ENCODE results near the gene TRIM61.
"Not testable (repeated sequence)": the region's sequence is repeated elsewhere in the genome, so short reads cannot be mapped to it uniquely, and the experiment has no call there.

The TRIM61 gene

GRCh38 chr4:164977243-164978164 lies at the start of gene TRIM61:
Gene TRIM61 (minus strand): TSS chr4:164977657. CDS start chr4:164970002, 7,655 bp downstream.
- DNase-seq = no peak

GRCh38 chr4:165025782-165026181 lies 48.3 kb upstream of the TRIM61 start:
- DNase-seq = not testable (repeated sequence)

- DNase-seq = not testable (repeated sequence)
Measured at GRCh38 chr4:165019995-165020394, 42.5 kb upstream of the TRIM61 start.

GRCh38 chr4:165016971-165017370 lies 39.5 kb upstream of the TRIM61 start:
- no peak for DNase-seq

GRCh38 chr4:165013691-165014090 lies 36.2 kb upstream of the TRIM61 start:
- DNase-seq = no peak

GRCh38 chr4:165011403-165011802 lies 33.9 kb upstream of the TRIM61 start:
- no peak for DNase-seq

GRCh38 chr4:165010991-165011390 lies 33.5 kb upstream of the TRIM61 start:
- no peak for DNase-seq

- DNase-seq = no peak
Measured at GRCh38 chr4:165010487-165010886, 33.0 kb upstream of the TRIM61 start.

- no peak for DNase-seq
Measured at GRCh38 chr4:165009493-165010227, 32.2 kb upstream of the TRIM61 start.

GRCh38 chr4:165006886-165007285 lies 29.4 kb upstream of the TRIM61 start:
- no peak for DNase-seq

GRCh38 chr4:165006456-165006855 lies 29.0 kb upstream of the TRIM61 start:
- DNase-seq = no peak

GRCh38 chr4:165005352-165005925 lies 28.0 kb upstream of the TRIM61 start:
- no peak for DNase-seq

- DNase-seq = not testable (repeated sequence)
Measured at GRCh38 chr4:165001957-165002356, 24.5 kb upstream of the TRIM61 start.

- not testable (repeated sequence) for DNase-seq
Measured at GRCh38 chr4:164998526-164999080, 21.1 kb upstream of the TRIM61 start.

- no peak for DNase-seq
Measured at GRCh38 chr4:164997941-164998340, 20.5 kb upstream of the TRIM61 start.

- DNase-seq = no peak
Measured at GRCh38 chr4:164997324-164997723, 19.9 kb upstream of the TRIM61 start.

GRCh38 chr4:164996123-164996522 lies 18.7 kb upstream of the TRIM61 start:
- DNase-seq = not testable (repeated sequence)

- DNase-seq = not testable (repeated sequence)
Measured at GRCh38 chr4:164990786-164991185, 13.3 kb upstream of the TRIM61 start.

- no peak for DNase-seq
Measured at GRCh38 chr4:164989471-164989870, 12.0 kb upstream of the TRIM61 start.

- not testable (repeated sequence) for DNase-seq
Measured at GRCh38 chr4:164971929-164972328, 5.5 kb downstream of the TRIM61 start.

- DNase-seq = no peak
Measured at GRCh38 chr4:164959896-164960295, 17.6 kb downstream of the TRIM61 start.

- not testable (repeated sequence) for DNase-seq
Measured at GRCh38 chr4:164959421-164959820, 18.0 kb downstream of the TRIM61 start.
